Heart left ventricle (tissue), 16 donors: ENCODE data around the gene BET1L. TPM values are rescaled to one million over a fixed set of nuclear protein-coding genes. Genes with fewer than 3 reads are reported as not detected.

Source experiments
- ATAC-seq, 4 donors: fragments of 200-7000 bp; cut with Tn5 transposase; one replicate each; pipeline ENCODE4 v1.9.1; 2020 to 2022; ENCODE audit warnings: moderate library complexity in 4 of 4, mild to moderate bottlenecking in 3 of 4, moderate number of reproducible peaks in 1 of 4
- DNase-seq, 5 donors: peaks; one replicate each; pipeline ENCODE4 v3.0.0-alpha.2; 2020
- H3K27ac ChIP-seq, 12 donors: fragments of 200-600 bp; sonication (generic) in 4 of 12; one replicate each; pipeline versions ENCODE4 v1.5.0 to v1.8.0; 2016 to 2022; ENCODE audit warnings: mild to moderate bottlenecking in 2 of 12
- H3K27me3 ChIP-seq, 9 donors: fragments of 200-600 bp; sonication (generic) in 2 of 9; one replicate each; pipeline versions ENCODE4 v1.5.1 to v1.8.0; 2016 to 2022; ENCODE audit warnings: mild to moderate bottlenecking in 3 of 9
- H3K36me3 ChIP-seq, 9 donors: fragments of 200-600 bp; sonication (generic) in 2 of 9; one replicate each; pipeline versions ENCODE4 v1.5.0 to v1.8.0; 2018 to 2022; ENCODE audit warnings: mild to moderate bottlenecking in 2 of 9
- H3K4me1 ChIP-seq, 12 donors: fragments of 200-600 bp; sonication (generic) in 4 of 12; one replicate each; pipeline versions ENCODE4 v1.5.0 to v1.8.0; 2016 to 2022; ENCODE audit warnings: mild to moderate bottlenecking in 3 of 12
- H3K4me3 ChIP-seq, 12 donors: fragments of 200-600 bp; sonication (generic) in 4 of 12; one replicate each; pipeline versions ENCODE4 v1.5.0 to v1.8.0; 2017 to 2022; ENCODE audit warnings: mild to moderate bottlenecking in 9 of 12, moderate library complexity in 4 of 12
- H3K9me3 ChIP-seq, 12 donors: fragments of 200-600 bp; sonication (generic) in 4 of 12; one replicate each; pipeline versions ENCODE4 v1.5.0 to v1.8.0; 2016 to 2022; ENCODE audit warnings: mild to moderate bottlenecking in 1 of 12
- CTCF ChIP-seq, 12 donors: fragments of 200-600 bp; sonication (generic) in 4 of 12; IDR thresholded peaks; one replicate each; pipeline versions ENCODE4 v1.5.0 to v1.8.0; 2018 to 2022; ENCODE audit warnings: antibody characterized with exemption in 12 of 12, mild to moderate bottlenecking in 5 of 12
- POLR2A ChIP-seq, 2 donors: fragments of 450-650 bp; IDR thresholded peaks; one replicate each; pipeline ENCODE4 v1.6.1; 2017; ENCODE audit warnings: antibody characterized with exemption in 2 of 2, mild to moderate bottlenecking in 2 of 2, moderate library complexity in 2 of 2
- WGBS, 4 donors: extraction: QIAGEN DNeasy Blood & Tissue Kit in 2 of 4; methylation state at CpG; one replicate each; pipeline versions ENCODE4 v1.1.5 to v1.1.7; 2013 to 2018; 5-methylcytosine and 5-hydroxymethylcytosine counted together
- intact Hi-C, 10 donors: fragments of 100-400 bp; cut with DNase I; formaldehyde crosslinking; loops; one replicate each; pipeline versions ENCODE4 v1.11.1 to v1.14.2; 2022
- polyA plus RNA-seq, 2 donors: library from polyadenylated mRNA; stranded (reverse); fragments of 200-250 nt; gene quantifications; one replicate each; pipeline ENCODE4 v1.2.3, GENCODE V29; 2013
- total RNA-seq, 9 donors: library from RNA; depleted of rRNA in 2 of 9; stranded (reverse); fragments of >200 nt in 2 of 9; fragmentation: NEBNext Ultra II Directional in 3 of 9; extraction: Animal tissue kit (Norgen Biotek cat#: 25700) in 3 of 9; gene quantifications; one replicate each; pipeline versions ENCODE4 v1.1.0 to v1.2.4, GENCODE V29; 2016 to 2023
- donor health status: ischemic (EF 13 %, LVEDD 7.1; RV severe dilation, severe dysfunction).
- donor health status: healthy with polysubstance abuse.
- donor health status: DM: no; HTN: yes; CAD: no.
- donor health status: DM: no; HTN: no; CAD: no.
- donor health status: ischemic (EF 25% LVEDD 6.9; RV normal size, moderate dysfunction).
- donor health status: ischemic (EF 25% LVEDD 5.7; RV mildly dilated, moderate dysfunction).
- donor health status: healthy.
- donor health status: DM: yes; HTN: yes; CAD: no.
- donor health status: ischemic (EF 35%, LVEDD 5.7; RV mildly dilated, moderate dysfunction).
- donor health status: nonischemic (EF 11% LVEDD 7.7; RV severe dilation, severe dysfunction).
- donor health status: DM: yes; HTN: yes; CAD: no.
- donor health status: PGD.
- donor health status: ischemic (EF 29% LVEDD 5.4; RV normal size, mild dysfunction).
- donor health status: nonischemic (EF 23%, LVEDD 6.1; RV moderate dilation, normal function).

The BET1L gene
- total and polyA plus RNA-seq, 11 donors: 12.9 to 32.2 (median 20.9) TPM

DNA sequence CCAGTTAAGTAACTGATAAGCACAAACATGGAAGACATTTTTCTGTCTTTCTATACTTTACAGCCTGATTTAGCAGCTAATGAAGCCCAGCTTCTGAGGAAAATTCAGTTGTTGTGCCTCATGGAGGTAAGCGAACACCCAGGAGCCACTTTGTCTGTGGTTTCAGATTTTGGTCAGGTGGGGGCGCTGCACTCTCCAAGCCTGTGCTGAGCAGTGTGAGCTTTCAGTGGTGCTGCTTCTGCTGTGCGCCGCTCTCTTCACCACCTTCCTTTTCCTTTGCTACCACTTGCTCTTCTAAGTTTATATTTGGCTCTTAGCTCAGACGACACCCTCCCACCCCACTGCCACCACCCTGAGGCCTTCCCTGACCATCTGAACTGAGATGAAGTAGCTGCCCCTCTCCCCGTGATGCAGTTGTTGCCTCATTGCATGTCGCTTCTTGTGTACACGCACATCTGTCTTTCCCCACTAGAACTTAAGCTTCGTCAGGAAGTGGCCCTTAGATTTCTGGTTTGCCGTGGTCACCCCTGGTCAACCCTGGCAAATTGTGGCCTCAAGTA is 43.6 kb upstream of the BET1L start:
- WGBS, 4 donors: 77 to 85% (median 80%) methylated on average over 10 of the region's 10 CpGs
- TF ChIP-seq POLR2A (IDR thresholded peaks at IDR 0.05) (no peak), CTCF (IDR thresholded peaks at IDR 0.05) (peak; percentile 40 to 69 (median 56))
- H3K9me3 ChIP-seq: no peaks in the 10 kb centered on the region
- H3K27ac ChIP-seq: no peak overlapping the region
- peak; percentile 39 to 75 (median 54) for DNase-seq
- peaks cover 5 to 80% (median 77%) of the 10 kb centered on the region in 9 donors for H3K36me3 ChIP-seq
- H3K4me1 ChIP-seq: no peaks in the 10 kb centered on the region
- intact Hi-C loops: loop anchor here in 3 of 10 donors (5.0 to 10.0 kb wide), 3 partner anchors 41 to 124 kb away; no protein-coding TSS in a partner anchor
- no peaks in the 10 kb centered on the region for H3K27me3 ChIP-seq
- H3K4me3 ChIP-seq: no peak overlapping the region
- peak; percentile 33 to 84 (median 77) for ATAC-seq

- TF ChIP-seq POLR2A (IDR thresholded peaks at IDR 0.05): no peak
- no peak for TF ChIP-seq CTCF (IDR thresholded peaks at IDR 0.05)
- DNase-seq (no peak), ATAC-seq (no peak)
- Histone ChIP-seq H3K27me3 (no peaks in the 10 kb centered on the region), H3K27ac (no peak overlapping the region), H3K4me3 (no peak overlapping the region), H3K9me3 (no peaks in the 10 kb centered on the region), H3K4me1 (no peaks in the 10 kb centered on the region), H3K36me3 (peaks cover 5 to 84% (median 80%) of the 10 kb centered on the region in 9 donors)
- intact Hi-C loops: loop anchor here in 3 of 10 donors (5.0 to 10.0 kb wide), 3 partner anchors 42 to 125 kb away; no protein-coding TSS in a partner anchor
- 76 to 87% (median 86%) methylated on average over 5 of the region's 5 CpGs for WGBS, 4 donors
These were observed 43.1 kb upstream of the BET1L start for GRCh38 chr11:250274-250673.

DNA sequence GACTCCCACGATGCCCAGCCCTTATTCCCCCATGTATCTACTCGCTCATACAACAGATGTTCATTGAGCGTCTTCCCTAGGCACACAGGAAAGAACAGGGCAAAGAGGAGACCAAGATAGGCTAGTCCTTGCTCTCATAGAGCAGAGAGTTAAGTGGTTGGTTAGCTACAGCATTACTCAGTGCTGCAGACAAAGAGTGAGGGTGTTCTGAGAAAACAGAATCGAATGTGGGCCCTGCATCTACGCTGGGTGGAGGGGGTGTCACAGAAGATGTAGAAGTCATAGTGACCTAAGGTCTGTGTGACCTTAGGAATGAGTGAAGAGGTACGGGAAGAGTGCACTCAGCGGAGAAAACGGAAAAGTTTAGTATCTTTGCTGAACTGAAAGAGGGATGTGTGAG is 41.9 kb upstream of the BET1L start:
- WGBS, 4 donors: 80 to 95% (median 86%) methylated on average over 8 of the region's 8 CpGs
- TF ChIP-seq CTCF (IDR thresholded peaks at IDR 0.05) (no peak), POLR2A (IDR thresholded peaks at IDR 0.05) (no peak)
- Histone ChIP-seq H3K36me3 (peaks cover 8 to 96% (median 92%) of the 10 kb centered on the region in 9 donors), H3K27ac (no peak overlapping the region), H3K4me1 (no peaks in the 10 kb centered on the region), H3K27me3 (no peaks in the 10 kb centered on the region), H3K4me3 (no peak overlapping the region), H3K9me3 (no peaks in the 10 kb centered on the region)
- DNase-seq (no peak), ATAC-seq (no peak)
- intact Hi-C loops: no loop called here

DNA sequence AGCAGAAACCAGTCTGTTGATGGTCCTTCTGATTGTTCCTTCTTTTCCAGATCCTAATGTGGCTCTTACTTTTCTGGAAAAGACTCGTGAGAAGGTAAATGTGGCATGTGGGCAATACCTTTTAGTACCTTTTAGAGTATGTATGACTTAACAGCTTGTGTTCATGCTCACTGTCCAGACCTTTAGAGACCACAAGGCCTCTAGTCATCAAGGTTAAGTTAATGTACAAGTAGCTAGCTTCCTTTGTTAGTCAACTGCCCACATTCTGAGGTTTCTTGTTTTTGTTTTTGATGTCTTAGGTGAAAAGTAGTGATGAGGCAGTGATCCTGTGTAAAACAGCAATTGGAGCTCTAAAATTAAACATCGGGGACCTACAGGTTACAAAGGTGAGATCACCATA is 37.2 kb upstream of the BET1L start:
- TF ChIP-seq POLR2A (IDR thresholded peaks at IDR 0.05) (no peak), CTCF (IDR thresholded peaks at IDR 0.05) (no peak)
- Histone ChIP-seq H3K27me3 (no peaks in the 10 kb centered on the region), H3K27ac (no peak overlapping the region), H3K9me3 (no peaks in the 10 kb centered on the region), H3K4me1 (peaks cover 0 to 24% (median 6%) of the 10 kb centered on the region in 12 donors), H3K36me3 (peaks cover 8 to 98% (median 94%) of the 10 kb centered on the region in 9 donors), H3K4me3 (no peak overlapping the region)
- no peak for DNase-seq
- intact Hi-C loops: no loop called here
- 94 to 99% (median 96%) methylated on average over 2 of the region's 2 CpGs for WGBS, 4 donors
- no peak for ATAC-seq
